COLO668 (cell line): Measurements from ENCODE around the gene HEBP1.
"Not testable (repeated sequence)": the region's sequence is repeated elsewhere in the genome, so short reads cannot be mapped to it uniquely, and the experiment has no call there.

ENCODE experiments used
- DNase-seq: peaks from one replicate; lab custom pipeline; 2025; ENCODE audit not compliant: unreplicated experiment; lab: John Stamatoyannopoulos, UW

HEBP1 gene, protein sequence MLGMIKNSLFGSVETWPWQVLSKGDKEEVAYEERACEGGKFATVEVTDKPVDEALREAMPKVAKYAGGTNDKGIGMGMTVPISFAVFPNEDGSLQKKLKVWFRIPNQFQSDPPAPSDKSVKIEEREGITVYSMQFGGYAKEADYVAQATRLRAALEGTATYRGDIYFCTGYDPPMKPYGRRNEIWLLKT

DNA sequence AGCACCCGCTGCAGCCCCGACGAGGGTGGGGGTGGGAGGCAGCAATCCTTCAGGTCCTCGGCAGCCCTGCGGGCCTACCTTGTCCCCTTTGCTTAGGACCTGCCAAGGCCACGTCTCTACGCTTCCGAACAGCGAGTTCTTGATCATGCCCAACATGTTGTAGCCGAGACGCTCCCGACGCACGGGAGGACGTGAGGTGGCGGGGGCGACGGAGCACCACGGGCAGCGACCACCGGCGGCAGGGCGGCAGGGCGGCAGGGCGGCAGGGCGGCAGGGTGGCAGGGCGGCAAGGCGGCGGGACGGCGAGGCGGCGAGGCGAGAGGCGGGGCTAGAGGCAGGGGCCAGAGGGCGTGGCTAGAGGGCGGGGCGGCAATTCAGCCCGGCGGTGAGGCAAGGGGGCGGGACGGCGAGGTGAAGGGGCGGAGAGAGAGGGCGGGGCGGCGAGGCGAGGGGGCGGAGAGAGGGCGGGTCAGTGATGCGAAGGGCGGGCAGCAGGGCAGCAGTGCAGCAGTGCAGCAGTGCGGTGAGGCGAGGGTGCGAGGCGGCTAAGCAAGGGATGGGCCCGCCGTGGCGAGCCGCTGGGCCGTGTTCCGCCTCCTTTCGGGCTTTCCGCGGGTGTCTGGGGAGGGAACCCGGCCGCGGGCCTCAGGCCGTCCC is at the start of gene HEBP1:
Gene HEBP1 (minus strand): TSS at position 307 of the 657 bp plus-strand sequence. CDS start 151 bp downstream, at position 156.
- peak; percentile 86 for DNase-seq

DNA sequence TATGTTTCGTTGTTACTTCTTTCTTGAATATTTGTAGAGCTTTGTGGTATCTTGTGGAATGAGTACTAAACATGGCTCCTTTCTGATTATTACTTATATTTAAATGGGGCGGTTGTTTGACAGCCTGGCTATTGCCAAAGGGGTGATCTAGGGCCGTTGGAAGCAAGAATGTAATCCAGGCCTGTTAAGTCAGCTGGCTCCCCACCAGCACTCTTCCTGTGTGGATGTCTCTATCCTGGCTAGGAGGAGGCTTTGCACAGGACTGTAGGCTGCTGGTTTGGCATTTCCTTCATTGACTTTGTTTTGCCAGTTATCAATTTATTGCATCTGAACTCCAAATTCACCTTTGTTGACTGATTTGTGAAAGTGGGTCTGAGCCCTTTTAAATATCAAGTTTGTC is 49.8 kb upstream of the HEBP1 start:
- DNase-seq: no peak

DNA sequence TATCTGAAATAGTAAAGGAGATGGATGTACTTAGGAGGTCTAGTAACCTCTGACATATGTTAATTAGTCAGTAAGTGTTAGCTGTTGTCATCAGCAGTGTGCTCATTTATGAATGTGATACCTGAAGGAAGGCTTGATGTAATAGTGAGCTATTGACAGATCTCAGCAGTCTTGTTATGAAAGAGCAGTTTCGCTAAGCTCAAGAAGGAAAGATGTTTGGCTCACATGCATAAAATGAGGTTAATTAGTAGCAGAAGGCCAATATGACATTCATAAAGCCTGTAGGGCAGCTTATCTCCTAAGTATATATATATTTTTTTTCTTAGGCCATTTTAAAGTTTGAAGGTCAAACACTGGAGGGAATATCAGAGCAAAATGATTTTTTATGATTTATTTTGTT is 46.9 kb upstream of the HEBP1 start:
- no peak for DNase-seq

DNA sequence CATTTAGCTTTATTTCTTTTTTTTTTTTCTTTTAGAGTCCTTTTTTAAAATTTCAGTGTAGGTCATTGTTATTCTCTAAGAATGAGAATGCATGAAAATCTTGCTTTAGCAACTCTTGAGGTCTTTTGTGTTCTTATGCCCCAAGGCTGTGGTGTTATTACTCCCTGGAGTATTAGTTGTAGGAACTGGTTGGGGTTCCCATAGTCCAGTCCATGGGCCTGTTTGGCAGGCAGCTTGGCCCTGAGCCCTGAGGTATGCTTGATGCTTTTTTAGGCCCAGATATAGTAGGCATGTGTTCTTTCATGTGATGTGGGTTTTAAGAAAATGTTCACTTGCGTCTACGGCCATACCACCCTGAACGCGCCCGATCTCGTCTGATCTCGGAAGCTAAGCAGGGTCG is 45.8 kb upstream of the HEBP1 start:
- no peak for DNase-seq

DNA sequence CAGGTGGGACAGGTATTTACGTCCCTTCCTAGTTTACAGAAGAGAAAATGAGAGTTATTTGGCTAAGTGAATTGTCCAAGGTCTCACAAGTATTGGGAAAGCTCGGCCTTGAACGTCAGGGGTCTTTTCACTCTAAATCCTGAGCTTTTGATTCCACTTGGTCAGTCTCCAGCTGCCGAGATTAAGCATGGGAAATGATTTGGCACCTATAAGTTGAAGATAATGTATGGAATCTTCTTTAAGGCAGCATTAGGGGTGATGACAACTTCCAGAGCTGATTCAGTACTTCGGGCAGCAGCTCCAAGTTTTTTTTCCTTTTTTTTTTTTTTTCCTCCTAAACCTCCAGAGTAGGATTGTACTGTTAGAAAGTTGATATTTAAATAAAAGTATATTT is 44.8 kb upstream of the HEBP1 start:
- DNase-seq: no peak

DNA sequence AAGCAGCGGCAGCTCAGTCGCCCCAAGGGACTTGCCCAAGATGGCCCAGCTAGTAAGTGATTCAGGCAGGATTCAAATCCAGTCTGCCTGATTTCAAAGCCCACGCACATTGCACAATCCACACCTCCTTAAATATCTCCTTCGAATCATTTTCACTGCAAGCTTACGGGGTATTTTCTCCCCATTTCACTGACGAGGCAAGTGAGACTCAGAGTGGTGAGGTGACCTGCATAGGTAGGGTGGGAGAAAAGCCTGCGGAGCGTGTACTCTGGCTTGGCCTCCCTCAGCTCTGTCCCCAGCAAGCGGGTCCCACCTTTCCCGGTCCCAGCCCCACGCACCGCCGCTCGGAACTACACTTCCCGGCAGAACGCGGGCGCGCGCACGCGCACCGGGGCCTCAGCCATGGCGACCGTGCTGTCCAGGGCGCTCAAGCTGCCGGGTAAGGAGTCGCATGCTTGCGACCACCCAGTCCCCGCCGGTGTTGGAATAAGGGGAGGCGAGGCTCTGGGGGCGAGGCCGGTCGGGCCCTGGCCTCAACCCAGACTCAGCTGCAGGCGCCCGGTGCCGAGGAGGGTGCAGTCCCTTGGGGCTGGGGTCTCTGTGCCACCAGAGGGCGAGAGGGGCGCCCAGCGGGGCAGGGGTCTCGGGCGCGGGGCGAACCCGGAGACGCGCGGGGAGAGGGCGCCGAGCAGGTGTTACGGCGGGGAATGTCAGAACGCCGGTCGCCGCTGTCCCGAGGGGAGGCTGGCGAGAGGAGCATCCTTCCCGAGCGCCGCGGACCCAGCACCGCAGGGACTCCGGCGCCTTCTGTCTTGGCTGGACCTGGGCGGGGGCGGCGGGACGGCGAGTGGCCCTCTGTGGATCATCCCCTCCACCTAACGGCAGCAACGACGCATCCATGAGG is 44.2 kb upstream of the HEBP1 start, which contains the start of gene FAM234B:
Gene FAM234B (plus strand): TSS at position 380 of the 904 bp plus-strand sequence. CDS start 23 bp downstream, at position 403.
- DNase-seq: peak; percentile 64

DNA sequence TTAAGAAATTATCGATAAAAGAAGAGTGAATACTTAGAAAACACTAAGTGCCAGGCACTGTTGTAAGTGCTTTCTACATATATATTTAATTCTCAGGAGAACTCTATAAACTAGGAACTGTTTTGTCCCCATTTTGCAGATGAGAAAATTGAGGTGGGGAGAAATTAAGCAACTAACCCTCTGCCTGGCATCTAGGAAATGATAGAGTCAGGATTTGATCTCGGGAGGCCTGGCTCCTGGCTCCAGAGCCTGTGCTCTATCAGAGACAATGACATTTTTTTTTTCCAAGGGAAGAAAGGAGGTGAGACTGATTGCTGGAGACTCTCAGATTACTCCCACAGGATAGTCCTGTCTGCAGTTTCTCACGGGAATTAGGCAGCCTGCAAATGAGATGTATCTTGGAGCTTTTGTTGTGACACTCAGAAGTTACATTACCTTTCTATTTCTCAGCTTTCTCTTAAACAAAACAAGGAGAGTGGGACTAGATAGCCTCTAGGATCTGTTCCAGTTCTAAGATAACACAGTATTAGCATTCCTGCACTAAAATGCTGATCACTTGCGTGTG is 42.7 kb upstream of the HEBP1 start:
- no peak for DNase-seq

DNA sequence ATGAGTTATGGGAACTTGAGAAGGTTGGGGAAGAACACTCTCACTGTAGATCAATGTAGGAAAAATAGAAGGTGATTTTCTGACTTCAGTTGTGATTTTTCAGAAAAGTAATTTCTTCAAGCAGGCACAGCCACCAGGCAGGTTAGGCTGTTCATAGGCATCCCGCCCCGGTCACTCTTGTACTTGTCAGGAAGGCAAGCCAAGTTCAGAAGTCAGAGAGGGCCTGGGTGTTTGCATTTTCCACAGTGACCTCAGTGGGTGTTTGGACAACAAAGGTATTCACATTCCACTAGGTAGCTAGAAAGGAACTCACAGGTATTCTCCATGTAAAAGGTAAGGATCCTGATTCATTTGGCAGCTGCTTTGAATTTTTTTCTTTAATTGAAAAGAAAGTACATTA is 41.2 kb upstream of the HEBP1 start:
- no peak for DNase-seq

DNA sequence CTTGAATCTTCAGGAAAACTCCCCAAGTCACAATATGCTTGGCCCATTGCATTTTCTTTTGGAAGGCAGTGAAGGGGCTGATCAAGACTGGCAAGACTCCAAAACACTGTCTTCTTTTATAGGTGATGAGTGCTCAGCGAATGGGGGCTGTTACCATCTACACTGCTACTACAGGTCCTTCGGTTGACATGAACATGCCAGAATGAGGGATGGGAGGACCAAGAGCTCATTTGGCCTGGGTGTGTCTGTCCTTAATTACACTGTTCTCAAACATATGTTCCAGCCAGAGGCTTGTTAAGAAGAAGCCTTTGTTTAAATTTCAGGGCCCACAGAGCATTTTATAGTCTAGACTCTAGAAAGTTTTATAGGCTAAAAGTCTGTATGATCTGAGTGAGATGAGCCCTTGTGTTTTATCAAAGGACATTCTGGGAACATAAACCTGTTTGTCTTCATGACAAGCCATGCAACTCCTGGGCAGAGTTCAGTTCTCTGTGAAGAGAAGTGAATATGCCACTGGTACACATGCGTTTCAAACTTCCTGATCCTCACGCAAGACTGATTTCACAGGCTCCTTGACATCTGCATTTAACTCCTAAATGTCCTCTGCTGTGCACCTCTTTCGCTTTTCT is 39.4 kb upstream of the HEBP1 start:
- no peak for DNase-seq

DNA sequence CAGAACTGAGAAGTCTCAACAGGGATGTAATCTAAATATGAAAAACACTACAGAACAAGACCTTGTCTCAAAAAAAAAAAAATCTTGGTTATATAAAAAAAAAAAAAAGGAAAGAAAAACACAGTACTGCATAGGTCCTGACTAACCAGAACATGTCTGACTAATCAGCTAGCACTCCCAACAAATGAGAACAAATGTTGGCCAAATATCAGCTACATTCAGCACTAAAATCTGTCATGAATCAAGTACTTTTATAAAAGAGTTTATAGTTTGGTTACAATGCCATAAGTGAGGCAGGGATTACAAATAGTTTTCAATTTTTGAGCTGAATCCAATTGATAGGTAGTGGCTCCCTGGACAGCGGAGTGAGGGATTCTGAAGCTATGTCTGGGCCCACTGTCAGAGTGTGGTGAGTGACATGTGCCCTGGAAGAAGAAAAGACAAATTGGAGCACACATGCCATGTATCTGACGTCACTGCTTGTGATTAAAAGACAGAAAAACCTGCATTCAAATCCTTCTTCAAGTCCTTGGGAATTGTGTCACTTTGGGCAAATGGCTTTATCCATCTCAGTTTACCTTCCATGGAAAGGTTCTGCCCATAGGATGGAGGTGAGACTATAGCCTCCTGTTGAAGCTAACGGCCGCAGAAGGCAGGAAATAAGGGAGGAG is 38.6 kb upstream of the HEBP1 start:
- DNase-seq: no peak

DNA sequence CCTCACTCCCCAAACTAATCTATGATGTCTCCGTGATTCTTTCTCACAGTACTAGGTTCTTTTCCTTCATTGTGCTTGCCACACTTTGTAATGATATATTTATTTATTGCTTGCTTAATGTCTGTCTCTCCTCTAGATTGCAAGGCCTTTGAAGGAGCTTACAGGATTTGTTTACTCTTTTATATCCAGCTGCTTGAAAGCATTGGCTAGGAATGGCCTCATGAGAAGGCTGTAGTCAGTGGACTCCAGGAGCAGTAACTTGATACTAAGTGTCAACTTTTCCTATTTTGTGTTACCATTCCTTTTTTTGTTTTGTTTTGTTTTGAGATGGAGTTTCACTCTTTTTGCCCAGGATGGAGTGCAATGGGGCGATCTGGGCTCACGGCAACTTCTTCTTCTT is 36.8 kb upstream of the HEBP1 start:
- no peak for DNase-seq

DNA sequence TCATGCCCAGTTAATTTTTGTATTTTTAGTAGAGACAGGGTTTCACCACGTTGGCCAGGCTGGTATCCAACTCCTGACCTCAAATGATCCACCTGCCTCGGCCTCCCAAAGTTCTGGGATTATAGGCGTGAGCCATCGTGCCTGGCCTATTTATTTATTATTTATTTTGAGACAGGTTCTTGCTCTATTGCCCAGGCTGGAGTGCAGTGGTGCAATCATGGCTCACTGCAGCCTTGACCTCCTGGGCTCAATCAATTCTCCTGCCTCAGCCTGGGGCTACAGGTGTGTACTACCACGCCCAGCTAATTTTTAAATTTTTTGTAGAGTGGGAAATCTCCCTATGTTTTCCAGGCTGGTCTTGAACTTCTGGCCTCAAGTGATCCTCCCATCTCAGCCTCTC is 35.3 kb upstream of the HEBP1 start:
- DNase-seq: not testable (repeated sequence)

DNA sequence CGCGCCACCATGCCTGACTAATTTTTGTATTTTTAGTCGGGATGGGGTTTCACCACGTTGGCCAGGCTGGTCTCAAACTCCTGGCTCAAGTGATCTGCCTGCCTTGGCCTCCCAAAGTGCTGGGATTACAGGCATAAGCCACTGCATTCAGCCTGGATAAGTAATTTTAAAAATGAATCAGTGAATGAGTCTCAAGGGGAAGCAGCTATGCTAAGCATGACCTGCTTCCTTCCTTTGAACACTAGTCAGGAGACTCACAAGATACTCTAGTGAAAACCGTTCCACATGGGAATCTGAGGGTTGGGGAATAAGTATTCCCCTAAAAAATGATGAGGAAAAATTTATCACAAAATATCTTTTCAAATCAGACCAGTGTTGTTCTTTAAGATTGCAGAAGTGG is 33.4 kb upstream of the HEBP1 start:
- DNase-seq: no peak

DNA sequence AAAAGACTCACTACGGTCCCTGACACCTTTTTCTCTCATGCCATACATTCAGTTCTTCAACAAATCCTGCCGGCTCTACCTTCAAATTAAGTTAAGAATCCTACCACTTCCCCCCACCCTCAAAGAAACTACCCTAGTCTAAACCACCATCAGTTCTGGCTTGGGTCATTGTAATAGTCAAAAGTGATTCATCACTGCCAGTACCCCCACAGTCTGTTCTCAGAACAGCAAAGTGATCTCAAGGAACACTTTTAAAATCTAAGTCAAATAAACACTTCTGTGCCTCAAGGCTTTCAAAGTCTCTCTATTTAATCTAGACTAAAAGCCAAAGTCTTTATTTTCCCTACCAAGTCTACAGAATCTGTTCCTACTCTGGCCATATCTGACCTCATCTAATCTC is 32.1 kb upstream of the HEBP1 start:
- no peak for DNase-seq

DNA sequence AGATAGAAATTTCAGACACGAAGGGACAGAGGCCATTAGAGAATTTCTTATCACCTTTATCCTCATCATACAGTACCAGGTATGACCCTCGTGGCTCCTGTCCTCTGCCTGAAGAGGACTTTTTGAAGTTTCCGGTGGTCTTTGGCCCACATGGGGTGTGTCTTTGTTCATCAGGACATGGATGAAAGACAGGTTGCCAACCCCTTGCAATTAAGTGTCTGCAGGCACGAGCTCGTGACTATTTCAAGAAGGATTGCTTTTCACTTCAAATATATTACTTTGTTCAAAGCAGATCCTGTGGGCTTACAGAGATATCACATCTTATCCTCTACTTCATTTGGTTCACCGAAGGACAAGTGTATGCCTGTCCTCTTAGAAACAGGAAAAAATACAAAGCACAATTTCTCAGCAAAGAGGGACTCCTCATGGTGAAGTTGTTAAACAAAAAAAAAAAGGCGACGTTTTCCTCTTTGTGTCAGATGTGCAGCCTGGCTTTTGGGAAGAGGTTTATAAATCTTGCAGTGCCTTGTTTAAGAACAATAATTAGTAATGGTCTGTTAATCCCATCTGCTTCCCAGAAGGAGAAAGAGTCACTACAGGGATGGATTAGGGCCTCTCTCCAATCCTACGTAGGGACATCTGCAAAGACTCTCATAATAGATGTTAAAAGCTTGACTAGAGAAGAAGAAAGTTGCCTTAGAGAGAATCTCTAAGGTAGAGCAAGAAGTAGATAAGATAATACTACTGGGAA is 30.7 kb upstream of the HEBP1 start:
- no peak for DNase-seq

DNA sequence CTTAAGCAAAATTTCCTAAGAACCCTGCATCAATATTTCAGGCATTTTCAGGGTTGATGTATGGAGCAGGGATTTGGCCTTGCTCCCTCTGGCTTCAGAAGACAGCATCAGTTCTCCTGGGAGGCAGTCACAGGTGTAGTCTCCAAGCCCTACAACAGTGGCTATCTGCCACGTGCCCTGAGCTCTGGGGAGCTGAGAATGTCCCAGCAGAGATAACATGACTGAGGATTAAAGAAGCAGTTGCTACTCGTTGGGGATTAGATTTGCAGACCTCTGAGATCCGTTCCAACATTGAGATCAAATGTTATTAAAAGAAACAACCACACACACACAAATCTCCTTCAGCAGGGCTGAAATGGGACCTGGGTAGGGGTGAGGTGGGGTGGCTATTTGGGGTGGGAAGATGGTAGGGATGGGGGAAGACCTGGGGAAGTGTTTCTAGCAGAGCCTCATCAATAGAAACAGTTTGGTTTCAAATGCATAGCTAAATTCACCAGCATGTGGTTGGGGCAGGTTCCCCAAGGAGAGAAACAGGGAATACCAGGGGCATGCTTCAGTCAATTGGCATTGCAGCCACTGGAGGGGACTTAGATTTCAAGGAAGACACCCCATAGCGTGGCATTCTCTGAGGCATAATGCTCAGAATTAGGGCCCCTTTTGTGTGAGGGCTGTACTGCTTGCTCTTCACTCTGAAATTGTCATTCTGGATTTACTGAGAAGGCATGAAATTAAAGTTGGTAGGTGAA is 28.9 kb upstream of the HEBP1 start:
- no peak for DNase-seq

DNA sequence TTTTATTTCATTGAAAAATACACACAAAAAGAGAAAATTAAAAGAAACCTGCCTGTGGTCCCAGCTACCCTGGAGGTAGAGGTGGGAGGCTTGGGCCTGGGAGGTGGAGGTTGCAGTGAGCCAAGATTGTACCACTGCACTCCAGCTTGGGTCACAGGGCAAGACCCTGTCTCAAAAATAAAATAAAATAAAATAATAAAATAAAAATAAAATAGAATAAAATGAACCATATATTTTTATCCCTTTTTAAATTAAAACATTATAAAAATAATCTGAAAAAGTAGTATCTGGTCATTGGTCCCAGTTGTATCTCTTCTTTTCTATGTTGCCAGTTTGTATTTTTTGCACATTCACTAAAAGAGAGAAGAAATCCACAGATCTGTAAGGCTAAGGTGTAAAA is 27.4 kb upstream of the HEBP1 start:
- no peak for DNase-seq

DNA sequence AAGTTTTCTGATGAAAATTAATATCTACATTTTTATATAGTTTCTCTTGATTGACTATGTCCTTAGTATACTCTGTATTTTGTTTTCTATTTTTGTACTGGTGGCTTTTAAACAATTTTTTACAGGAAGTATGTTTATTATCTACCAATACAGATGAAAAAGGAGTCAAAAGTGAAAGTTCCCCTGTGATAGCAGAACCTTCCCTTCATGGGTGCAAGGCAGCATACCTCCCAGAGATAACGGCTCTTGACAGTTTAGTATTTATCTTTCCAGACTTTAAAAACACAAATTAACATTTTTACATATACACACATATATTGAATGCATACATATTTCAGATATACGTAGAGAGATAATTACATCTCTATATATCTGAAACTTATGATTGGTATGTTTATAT is 27.0 kb upstream of the HEBP1 start:
- no peak for DNase-seq

DNA sequence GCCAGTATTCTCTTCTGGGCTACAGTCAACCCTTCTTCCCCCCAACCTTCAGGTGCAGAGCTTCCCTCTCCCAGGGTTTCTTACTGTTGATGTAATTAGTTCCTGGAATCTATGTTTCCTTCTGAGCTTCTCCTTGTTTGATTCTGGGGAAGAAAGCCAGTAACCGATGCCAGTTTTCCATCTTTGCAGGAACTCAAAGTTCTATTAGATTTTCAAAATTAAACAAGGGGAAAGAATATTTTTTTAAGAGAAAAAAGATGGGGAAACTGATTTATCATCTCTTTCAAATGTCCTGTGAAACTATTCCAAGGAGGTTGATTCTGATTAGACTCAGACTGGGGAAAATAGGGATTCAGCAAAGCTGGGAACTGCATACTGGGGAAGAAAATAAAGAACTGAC is 26.2 kb upstream of the HEBP1 start:
- no peak for DNase-seq
